Measurements from ENCODE around the gene PPP1R26. TPM values are rescaled to one million over a fixed set of nuclear protein-coding genes. Genes with fewer than 3 reads are reported as not detected.

The PPP1R26 gene
- total and polyA plus RNA-seq, 2 of the 13 experiments (the other 11 are each of a cell fraction or from before 2014, with no cell fraction given): 8.6 to 11.6 TPM

GRCh38 chr9:135478829-135479468 lies 633 bp upstream of the PPP1R26 start (continued):
- TF ChIP-seq ZBTB33 (CRISPR knock-in tag; IDR thresholded peaks at IDR 0.05) (peak; percentile 46; the same call in 1 of the 2 replicates), HBP1 (CRISPR knock-in tag; IDR thresholded peaks at IDR 0.05; ENCODE audit: low read depth) (0 out of 2 replicates have a peak, but pooled peaks have one; percentile 33), ARNTL (CRISPR knock-in tag; IDR thresholded peaks at IDR 0.05) (no peak), DDIT3 (CRISPR knock-in tag; IDR thresholded peaks at IDR 0.05) (no peak), ZBED4 (CRISPR knock-in tag; IDR thresholded peaks at IDR 0.05; ENCODE audit: borderline replicate concordance) (0 out of 2 replicates have a peak, but pooled peaks have one; percentile 13), ATF6 (CRISPR knock-in tag; conservative IDR thresholded peaks at IDR 0.05) (no peak), ZKSCAN1 (IDR thresholded peaks at IDR 0.05; ENCODE audit: low read length) (no peak), TARDBP (CRISPR knock-in tag; IDR thresholded peaks at IDR 0.05) (0 out of 2 replicates have a peak, but pooled peaks have one; percentile 30), SKIL (CRISPR knock-in tag; IDR thresholded peaks at IDR 0.05; ENCODE audit: borderline replicate concordance) (no peak), ZNF446 (CRISPR knock-in tag; IDR thresholded peaks at IDR 0.05) (no peak)

All from HepG2 (cell line).